Measurements from ENCODE around the gene PLEKHG5. TPM values are rescaled to one million over a fixed set of nuclear protein-coding genes. Genes with fewer than 3 reads are reported as not detected.

PLEKHG5 gene
- total and polyA plus RNA-seq, 10 of the 15 experiments (the other 5 are each of a cell fraction or from before 2014, with no cell fraction given), result 0.04 to 1.1 (median 0.18) TPM; not detected in 1

- in situ Hi-C loops (cut with MboI), result no loop called here
- Histone ChIP-seq H3K9me3 (replicated peaks; ENCODE audit: control insufficient read depth, insufficient read depth, low read length) (no peaks in the 10 kb centered on the region), H2AFZ (ENCODE audit: control insufficient read depth, low read depth, low read length) (no peak overlapping the region), H3K79me2 (ENCODE audit: control insufficient read depth, insufficient read depth, low read length) (no peaks in the 10 kb centered on the region), H3K27ac (ENCODE audit: control insufficient read depth, insufficient read depth) (no peak overlapping the region), H3K4me1 (ENCODE audit: control insufficient read depth, insufficient read depth, low read length) (no peaks in the 10 kb centered on the region), H3K4me3 (no peak overlapping the region), H3K36me3 (ENCODE audit: control insufficient read depth in 2 of 2, insufficient read depth in 2 of 2, low read length in 1 of 2) (no peaks in the 10 kb centered on the region), H3K4me2 (ENCODE audit: control insufficient read depth, insufficient read depth) (no peak overlapping the region), H4K20me1 (ENCODE audit: control insufficient read depth, insufficient read depth) (no peaks in the 10 kb centered on the region), H3K27me3 (replicated peaks in 1 of 2; ENCODE audit: control insufficient read depth in 2 of 2, insufficient read depth in 2 of 2, low read length in 1 of 2) (no peaks in the 10 kb centered on the region), H3K9ac (ENCODE audit: control insufficient read depth, insufficient read depth, low read length) (no peak overlapping the region)
- WGBS (ENCODE audit: insufficient coverage, insufficient replicate concordance, low lambda C conversion rate, missing lambda C conversion rate), result 76% methylated on average over 7 of the region's 7 CpGs
- FAIRE-seq, result no peak
- RAD21 ChIA-PET (ENCODE audit: unreplicated experiment), result no interaction called here
- SMC1A ChIA-PET (ENCODE audit: uncharacterized antibody, unreplicated experiment), result no interaction called here
- DNase-seq (ENCODE audit: low read depth, low spot score), result no peak
- no TSS peak for BruUV-seq (replicated peaks)
- no peak for ATAC-seq
- CTCF ChIA-PET, result interaction anchor here (0.8 to 1.0 kb wide), 2 partner anchors 9 to 33 kb away, joined by 3 to 5 read pairs; no protein-coding TSS in a partner anchor
- POLR2A ChIA-PET, result no interaction called here
- intact Hi-C loops (cut with micrococcal nuclease; ENCODE audit: unreplicated experiment), result loop anchor here (1.0 kb wide), 1 partner anchor 12 kb away; no protein-coding TSS in a partner anchor
- TF ChIP-seq, protein P1, sequence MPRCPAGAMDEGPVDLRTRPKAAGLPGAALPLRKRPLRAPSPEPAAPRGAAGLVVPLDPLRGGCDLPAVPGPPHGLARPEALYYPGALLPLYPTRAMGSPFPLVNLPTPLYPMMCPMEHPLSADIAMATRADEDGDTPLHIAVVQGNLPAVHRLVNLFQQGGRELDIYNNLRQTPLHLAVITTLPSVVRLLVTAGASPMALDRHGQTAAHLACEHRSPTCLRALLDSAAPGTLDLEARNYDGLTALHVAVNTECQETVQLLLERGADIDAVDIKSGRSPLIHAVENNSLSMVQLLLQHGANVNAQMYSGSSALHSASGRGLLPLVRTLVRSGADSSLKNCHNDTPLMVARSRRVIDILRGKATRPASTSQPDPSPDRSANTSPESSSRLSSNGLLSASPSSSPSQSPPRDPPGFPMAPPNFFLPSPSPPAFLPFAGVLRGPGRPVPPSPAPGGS (IDR thresholded peaks at IDR 0.05; ENCODE audit: borderline replicate concordance, insufficient read depth, low read depth, low read length, poor library complexity, severe bottlenecking), result no peak
- TF ChIP-seq NRF1 (conservative IDR thresholded peaks at IDR 0.05; ENCODE audit: low read depth, low read length) (no peak), MYC (IDR thresholded peaks at IDR 0.05; ENCODE audit: insufficient read depth, insufficient read length, insufficient replicate concordance, low read length, severe bottlenecking) (no peak), TCF12 (IDR thresholded peaks at IDR 0.05; ENCODE audit: low read depth, low read length) (no peak), BACH1 (IDR thresholded peaks at IDR 0.05; ENCODE audit: borderline replicate concordance) (no peak), IKZF1 (conservative IDR thresholded peaks at IDR 0.05) (no peak), RELA (IDR thresholded peaks at IDR 0.05; ENCODE audit: borderline replicate concordance, partially characterized antibody) (no peak), NFXL1 (IDR thresholded peaks at IDR 0.05; ENCODE audit: borderline replicate concordance) (no peak), SMARCA5 (IDR thresholded peaks at IDR 0.05) (no peak), ZNF24 (IDR thresholded peaks at IDR 0.05) (no peak), ATF7 (IDR thresholded peaks at IDR 0.05; ENCODE audit: low read depth) (no peak), WRNIP1 (IDR thresholded peaks at IDR 0.05; ENCODE audit: borderline replicate concordance, low read depth, low read length) (no peak)
- TF ChIP-seq, protein P2, sequence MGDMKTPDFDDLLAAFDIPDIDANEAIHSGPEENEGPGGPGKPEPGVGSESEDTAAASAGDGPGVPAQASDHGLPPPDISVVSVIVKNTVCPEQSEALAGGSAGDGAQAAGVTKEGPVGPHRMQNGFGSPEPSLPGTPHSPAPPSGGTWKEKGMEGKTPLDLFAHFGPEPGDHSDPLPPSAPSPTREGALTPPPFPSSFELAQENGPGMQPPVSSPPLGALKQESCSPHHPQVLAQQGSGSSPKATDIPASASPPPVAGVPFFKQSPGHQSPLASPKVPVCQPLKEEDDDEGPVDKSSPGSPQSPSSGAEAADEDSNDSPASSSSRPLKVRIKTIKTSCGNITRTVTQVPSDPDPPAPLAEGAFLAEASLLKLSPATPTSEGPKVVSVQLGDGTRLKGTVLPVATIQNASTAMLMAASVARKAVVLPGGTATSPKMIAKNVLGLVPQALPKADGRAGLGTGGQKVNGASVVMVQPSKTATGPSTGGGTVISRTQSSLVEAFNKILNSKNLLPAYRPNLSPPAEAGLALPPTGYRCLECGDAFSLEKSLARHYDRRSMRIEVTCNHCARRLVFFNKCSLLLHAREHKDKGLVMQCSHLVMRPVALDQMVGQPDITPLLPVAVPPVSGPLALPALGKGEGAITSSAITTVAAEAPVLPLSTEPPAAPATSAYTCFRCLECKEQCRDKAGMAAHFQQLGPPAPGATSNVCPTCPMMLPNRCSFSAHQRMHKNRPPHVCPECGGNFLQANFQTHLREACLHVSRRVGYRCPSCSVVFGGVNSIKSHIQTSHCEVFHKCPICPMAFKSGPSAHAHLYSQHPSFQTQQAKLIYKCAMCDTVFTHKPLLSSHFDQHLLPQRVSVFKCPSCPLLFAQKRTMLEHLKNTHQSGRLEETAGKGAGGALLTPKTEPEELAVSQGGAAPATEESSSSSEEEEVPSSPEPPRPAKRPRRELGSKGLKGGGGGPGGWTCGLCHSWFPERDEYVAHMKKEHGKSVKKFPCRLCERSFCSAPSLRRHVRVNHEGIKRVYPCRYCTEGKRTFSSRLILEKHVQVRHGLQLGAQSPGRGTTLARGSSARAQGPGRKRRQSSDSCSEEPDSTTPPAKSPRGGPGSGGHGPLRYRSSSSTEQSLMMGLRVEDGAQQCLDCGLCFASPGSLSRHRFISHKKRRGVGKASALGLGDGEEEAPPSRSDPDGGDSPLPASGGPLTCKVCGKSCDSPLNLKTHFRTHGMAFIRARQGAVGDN (IDR thresholded peaks at IDR 0.05), result no peak
- TF ChIP-seq, protein P3, sequence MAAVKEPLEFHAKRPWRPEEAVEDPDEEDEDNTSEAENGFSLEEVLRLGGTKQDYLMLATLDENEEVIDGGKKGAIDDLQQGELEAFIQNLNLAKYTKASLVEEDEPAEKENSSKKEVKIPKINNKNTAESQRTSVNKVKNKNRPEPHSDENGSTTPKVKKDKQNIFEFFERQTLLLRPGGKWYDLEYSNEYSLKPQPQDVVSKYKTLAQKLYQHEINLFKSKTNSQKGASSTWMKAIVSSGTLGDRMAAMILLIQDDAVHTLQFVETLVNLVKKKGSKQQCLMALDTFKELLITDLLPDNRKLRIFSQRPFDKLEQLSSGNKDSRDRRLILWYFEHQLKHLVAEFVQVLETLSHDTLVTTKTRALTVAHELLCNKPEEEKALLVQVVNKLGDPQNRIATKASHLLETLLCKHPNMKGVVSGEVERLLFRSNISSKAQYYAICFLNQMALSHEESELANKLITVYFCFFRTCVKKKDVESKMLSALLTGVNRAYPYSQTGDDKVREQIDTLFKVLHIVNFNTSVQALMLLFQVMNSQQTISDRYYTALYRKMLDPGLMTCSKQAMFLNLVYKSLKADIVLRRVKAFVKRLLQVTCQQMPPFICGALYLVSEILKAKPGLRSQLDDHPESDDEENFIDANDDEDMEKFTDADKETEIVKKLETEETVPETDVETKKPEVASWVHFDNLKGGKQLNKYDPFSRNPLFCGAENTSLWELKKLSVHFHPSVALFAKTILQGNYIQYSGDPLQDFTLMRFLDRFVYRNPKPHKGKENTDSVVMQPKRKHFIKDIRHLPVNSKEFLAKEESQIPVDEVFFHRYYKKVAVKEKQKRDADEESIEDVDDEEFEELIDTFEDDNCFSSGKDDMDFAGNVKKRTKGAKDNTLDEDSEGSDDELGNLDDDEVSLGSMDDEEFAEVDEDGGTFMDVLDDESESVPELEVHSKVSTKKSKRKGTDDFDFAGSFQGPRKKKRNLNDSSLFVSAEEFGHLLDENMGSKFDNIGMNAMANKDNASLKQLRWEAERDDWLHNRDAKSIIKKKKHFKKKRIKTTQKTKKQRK (IDR thresholded peaks at IDR 0.05; ENCODE audit: low read depth, low read length), result no peak
These were observed 19.5 kb downstream of the PLEKHG5 start for GRCh38 chr1:6471970-6472368.

All from GM12878 (cell line).